GM19025 (cell line): Measurements from ENCODE around the gene FALEC.
"Not testable (repeated sequence)": the region's sequence is repeated elsewhere in the genome, so short reads cannot be mapped to it uniquely, and the experiment has no call there.

ENCODE experiments used
- ATAC-seq: cut with Tn5 transposase; IDR thresholded peaks from one replicate; pipeline ENCODE4 v1.9.1; 2021; ENCODE audit warnings: mild to moderate bottlenecking, low read depth, moderate library complexity; ENCODE audit not compliant: unreplicated experiment

FALEC gene

GRCh38 chr1:150568594-150568966 is 53.0 kb downstream of the FALEC start:
- ATAC-seq = no peak

DNA sequence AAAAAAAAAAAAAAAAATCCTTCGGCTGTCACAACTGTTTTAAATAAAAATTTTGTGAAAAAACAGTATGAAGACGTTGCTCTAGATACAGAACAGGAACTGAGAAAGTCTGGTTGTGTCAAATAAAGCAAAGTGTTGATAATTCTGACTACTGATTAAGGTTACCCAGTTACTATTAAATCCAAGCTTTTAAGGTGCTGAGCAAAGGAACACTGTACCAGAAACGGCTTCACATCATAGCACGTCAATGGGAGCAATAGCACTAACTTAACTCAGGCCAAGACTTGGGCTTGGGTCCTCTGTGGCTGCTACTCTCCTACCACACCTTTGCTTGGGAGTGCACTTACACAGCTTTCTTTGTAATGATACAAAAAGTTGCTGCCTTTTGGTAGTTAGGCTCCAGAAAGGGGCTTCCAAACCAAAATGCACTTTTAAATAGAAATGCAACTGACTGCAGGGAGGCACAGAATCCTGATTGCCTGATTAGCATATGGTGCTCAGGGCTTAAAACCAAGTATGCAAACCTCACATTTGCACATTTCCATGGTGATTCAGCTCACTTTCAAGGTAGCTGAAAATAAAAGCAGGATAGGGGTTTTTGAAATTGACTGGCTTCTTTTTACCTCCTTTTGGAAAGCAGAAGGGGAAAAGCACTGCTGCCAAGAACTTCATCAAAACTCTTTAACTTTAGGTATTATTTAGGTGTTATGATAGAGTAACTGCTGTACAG is 57.5 kb downstream of the FALEC start:
- no peak for ATAC-seq

DNA sequence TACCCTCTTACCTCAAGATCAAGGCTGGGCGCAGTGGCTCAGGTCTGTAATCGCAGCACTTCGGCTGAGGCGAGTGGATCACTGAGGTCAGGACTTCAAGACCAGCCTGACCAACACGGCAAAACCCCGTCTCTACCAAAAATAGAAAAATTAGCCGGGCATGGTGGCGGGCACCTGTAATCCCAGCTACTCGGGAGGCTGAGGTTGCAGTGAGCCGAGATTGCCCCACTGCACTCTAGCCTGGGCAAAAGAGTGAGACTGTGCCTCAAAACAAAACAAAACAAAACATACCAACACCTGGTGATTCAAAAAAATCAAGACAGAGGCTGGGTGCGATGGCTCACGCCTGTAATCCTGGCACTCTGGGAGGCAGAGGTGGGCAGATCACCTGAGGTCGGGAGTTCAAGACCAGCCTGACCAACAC is 58.1 kb downstream of the FALEC start:
- ATAC-seq = not testable (repeated sequence)

DNA sequence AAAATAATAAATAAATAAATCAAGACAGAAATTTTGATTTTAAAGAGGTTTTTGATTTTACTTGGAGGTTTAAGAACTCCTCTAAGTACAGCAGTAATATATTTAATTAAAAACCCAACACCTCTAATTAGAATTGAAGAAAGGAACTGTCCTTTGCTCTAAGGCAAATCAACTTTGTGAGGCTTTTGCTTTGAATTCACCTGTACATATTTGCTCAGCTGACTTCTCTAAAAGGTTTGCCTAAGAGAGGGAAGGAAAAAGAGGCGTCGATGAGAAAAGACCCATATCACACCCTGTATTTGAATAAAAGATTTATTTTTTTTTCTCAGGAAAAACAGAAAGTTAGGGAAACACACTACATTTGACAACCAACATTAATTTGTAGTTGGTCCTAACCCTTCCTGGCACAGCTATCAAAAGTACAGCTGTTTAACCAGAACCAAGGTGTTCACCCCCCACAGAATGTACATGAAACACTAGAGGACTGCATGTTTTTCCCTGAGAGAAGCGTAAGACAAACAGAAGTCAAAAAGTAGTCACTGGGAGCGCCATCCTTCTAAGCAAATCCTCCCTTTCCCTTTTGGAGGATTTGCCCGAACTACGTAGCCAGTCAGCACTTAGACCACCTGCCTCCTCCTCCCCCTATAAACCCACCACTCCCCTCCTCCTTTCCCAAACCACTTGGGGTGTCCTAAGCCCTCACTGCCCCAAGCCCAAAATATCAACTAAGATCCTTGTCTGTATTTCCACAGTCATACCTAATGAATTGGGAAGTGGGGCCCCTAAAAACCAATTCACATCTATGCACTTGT is 58.9 kb downstream of the FALEC start:
- no peak for ATAC-seq

DNA sequence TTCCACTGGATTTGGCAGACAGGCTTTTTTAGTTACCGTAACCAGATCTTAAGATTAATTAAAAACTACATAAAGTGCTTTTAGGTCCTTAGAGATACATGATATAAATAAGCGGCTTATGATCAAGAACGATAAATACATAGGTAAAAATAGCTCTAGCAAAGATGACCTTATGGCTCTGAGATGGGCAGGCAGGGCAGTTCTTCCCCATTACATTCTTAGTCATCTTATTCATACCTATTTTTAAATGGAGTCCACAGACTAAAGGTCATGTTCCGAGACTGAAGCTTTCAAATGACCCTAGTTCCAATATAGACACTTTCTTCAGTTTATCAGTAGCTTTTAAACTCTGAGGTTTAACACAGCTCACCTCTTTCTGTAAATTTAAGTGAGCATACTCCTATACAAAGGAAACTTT is 59.5 kb downstream of the FALEC start:
- ATAC-seq = no peak

GRCh38 chr1:150575518-150576366 is 60.2 kb downstream of the FALEC start:
- no peak for ATAC-seq

DNA sequence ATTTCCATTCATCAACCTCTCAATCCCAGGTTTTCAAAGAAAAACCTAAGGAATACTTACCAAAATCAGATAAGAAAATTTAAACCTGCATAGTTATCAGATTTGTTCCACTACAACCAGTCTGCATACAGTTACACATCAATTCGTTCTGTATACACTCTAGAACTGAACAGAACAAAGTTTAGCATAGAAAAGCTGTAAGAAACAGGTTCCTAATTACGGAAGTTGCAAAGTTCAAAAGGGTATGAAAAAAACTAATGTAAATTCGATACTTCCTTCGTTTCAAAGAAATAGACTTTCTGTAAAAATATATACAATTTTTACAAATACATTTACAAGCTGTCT is 60.8 kb downstream of the FALEC start:
- ATAC-seq = no peak

DNA sequence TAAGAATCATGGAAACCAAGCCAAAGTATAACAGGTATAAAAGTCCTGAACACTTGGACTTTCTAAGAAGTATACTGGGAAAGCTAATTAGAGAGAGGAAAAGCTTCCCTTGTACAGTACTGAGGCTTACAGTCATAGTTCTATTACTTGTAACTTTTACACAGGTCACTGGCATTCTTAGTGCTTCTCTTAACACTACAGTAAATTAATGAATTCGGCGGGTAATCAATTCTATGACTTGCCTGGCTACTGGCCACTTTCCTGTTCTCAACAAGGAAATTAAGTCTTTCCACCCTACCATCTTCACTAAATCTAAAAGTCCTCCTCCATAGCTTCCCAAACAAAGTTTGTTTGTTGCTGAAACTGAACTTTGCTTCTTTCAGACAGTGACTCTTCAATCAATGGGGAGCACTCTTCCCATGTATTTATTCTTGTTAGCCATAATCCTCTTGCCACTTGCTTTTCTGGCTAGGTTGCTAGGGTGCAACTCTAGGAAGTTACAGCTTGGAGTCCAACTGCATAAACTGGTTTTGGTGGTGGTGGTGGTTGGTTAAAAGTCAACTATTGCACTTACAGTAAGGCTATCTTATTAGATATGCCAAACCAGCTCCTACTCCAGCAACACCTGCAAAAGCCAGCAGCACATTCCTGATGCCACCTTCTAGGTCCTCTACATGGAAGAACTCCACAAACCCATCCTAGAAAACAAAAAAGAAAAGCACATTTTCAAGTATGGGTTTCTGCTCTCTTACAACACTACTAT is 61.4 kb downstream of the FALEC start:
- ATAC-seq = no peak

- no peak for ATAC-seq
Observed at GRCh38 chr1:150577557-150578271, 62.2 kb downstream of the FALEC start.

DNA sequence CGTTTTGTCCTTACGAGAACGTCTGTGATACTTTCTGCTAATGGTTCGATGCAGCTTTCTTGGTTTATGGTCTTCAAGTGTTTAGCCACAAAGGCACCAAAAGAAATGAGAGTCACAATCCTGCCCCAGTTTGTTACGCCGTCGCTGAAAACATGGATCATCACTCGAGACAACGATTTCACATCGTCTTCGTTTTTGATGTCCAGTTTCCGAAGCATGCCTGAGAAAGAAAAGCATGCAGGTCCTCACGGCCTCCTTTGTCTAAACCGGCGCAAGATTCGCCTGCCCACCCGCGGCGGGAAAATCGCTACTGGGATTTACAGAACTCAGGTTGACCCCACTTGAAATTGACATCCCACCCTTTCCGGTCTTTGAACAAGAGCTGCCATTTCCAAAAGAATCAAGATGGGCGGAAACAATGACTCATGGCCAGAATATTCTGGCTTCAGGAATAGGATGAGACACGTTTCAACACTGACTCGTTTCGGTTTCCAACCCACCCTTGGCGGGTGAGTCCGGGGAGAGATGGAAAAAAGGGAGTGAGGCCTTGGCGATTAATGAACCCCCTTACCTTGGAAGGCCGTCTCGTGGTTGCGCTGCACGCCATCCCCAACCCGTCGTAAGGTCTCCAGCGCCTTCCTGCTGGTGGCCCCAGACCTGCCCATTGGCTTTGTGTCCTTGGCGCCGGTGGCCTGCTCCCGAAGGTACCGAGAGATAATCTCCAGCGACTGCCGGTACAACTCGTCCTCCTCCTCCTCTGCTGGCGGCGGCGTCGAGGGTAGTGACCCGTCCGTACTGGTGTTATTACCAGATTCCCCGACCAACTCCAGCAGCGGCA is 62.9 kb downstream of the FALEC start:
- no peak for ATAC-seq

DNA sequence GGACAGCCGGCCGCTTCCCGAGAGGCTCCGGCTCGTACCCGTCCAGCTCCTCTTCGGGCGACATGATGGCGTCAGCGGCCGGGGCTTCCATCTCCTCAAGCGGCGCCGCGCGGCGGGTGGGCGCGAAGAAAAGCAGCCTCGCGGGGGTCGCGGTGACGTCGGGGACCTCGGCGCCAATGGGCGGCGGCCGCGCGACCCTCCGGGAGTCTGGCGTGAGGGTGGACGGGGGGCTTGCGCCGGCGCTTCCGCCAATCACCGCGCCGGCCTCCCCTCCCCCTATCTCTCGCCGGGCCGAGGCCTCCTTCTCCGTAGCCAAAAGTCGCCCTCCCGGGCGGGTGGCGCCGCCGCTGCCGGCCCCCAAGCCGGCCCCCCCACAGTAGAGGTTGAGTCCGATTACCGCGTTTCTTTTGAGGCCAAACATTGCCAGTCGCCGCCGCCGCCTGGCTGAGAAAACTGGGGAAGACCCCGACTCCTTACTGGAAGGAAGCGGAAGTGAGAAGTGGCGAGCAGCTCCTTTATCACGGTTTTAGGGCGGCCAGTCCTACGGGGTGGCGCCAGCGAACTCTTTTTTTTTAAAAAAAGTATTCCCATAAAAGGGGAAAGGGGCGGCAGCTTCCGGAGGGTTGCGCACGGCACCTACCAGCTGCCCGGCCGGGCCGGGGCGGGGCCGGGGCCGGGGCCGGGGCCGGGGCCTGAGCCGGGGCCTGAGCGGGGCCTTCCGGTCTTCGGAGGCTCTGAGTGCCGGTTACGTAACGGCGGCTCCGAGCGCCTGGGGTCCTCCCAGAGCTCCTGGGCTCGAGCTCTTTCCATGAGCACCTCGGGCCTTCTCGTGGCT is 63.8 kb downstream of the FALEC start, which contains the start of gene MCL1:
Gene MCL1, minus strand, starts transcription at position 501 of the 835 bp plus-strand sequence. Its CDS starts 80 bp downstream, at position 421.
- peak; percentile 81 for ATAC-seq

- no peak for ATAC-seq
Observed at GRCh38 chr1:150579945-150580642, 64.5 kb downstream of the FALEC start.

- ATAC-seq = not testable (repeated sequence)
Observed at GRCh38 chr1:150580966-150581365, 65.4 kb downstream of the FALEC start.

DNA sequence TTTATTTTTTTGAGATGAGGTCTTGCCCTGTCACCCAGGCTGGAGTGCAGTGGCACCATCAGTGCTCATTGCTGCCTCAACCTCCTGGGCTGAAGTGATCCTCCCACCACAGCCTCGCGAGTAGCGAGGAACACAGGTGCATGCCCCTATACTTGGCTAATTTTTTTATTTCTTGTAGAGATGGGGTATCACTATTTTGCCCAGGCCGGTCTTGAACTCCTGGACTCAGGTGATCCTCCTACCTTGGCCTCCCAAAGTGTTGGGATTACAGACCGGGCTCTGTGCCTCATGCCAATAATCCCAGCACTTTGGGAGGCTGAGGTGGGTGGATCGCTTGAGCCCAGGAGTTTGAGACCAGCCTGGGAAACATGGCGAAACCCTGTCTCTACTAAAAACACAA is 65.9 kb downstream of the FALEC start:
- ATAC-seq = not testable (repeated sequence)

DNA sequence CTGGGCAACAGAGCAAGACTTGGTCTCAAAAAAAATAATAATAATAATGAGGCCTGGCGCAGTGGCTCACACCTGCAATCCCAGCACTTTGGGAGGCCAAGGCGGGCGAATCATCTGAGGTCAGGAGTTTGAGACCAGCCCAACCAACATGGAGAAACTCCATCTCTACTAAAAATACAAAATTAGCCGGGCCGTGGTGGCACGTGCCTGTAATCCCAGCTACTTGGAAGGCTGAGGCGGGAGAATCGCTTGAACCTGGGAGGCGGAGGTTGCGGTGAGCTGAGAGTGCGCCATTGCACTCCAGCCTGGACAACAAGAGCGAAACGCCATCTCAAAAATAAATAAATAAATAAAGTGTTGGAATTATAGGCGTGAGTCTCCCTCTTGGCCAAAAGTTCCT is 66.4 kb downstream of the FALEC start:
- ATAC-seq = not testable (repeated sequence)

DNA sequence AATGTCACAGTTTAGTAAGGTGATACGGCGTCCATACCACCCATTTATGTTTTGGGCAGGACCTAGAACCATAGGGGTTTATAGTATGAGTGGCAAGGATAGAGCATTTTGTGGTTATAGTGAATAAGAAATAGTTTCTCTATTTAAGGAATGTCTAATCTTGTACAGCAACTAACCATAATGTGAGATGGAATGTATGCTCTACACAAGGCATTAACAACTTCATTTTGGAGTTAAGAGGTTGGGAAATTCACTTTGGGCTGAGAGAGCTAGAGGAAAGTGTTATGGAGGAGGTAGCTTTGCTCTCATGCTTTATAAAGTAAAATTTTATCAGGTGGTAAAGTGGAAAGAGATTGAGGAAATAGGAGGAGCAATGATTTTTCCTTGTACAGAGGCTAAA is 66.8 kb downstream of the FALEC start:
- no peak for ATAC-seq
